NCI-H345 treated with DMSO at 0.1 percent for 48 hours (cell line): ENCODE results near the gene KCTD20.

Source experiments
- DNase-seq: peaks from one replicate; lab custom pipeline; 2025; ENCODE audit not compliant: unreplicated experiment; lab: John Stamatoyannopoulos, UW

The KCTD20 gene

GRCh38 chr6:36525346-36525745, 82.5 kb downstream of the KCTD20 start:
- no peak for DNase-seq

- DNase-seq, result no peak
Observed at GRCh38 chr6:36526066-36526465, 83.3 kb downstream of the KCTD20 start.

DNA sequence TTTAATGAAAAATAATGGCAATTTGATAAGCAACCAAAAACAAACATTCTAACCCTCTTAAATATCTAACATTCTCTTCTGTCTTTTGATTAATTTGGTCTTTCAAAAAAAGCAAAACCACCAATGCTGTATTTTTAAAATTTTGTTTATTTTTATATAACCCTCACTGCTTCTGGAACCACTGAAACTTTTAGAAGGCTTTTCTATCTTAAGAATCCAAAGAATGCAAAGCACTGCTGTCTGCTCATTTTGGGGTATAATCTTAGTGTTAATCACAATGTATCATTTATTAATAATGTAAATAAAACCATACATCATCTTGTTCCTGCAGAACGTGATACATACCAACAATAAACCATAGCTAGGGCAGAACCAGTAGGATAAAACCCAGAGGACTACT, 90.5 kb downstream of the KCTD20 start:
- DNase-seq, result no peak

GRCh38 chr6:36536873-36537547, 94.2 kb downstream of the KCTD20 start:
- DNase-seq, result no peak

- DNase-seq, result no peak
Observed at GRCh38 chr6:36539814-36540568, 97.2 kb downstream of the KCTD20 start.
